ENCODE data around the gene CCDC152.
"Not testable (repeated sequence)": the region's sequence is repeated elsewhere in the genome, so short reads cannot be mapped to it uniquely, and the experiment has no call there.

CCDC152 gene

DNA sequence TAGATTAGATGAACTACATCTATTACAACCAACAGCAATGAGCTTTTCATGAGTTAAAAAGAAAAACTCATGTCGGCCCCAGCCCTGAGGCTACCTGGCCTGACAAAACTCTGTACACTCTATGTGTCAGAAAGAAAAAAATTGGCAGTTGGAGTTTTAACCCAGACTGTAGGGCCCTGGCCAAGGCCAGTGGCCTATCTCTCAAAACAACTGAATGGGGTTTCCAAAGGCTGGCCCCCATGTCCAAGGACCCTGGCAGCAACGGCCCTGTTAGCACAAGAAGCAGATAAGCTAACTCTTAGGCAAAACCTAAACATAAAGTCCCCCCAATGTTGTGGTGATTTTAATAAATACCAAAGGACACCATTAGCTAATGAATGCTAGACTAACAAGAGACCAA is 59.9 kb downstream of the CCDC152 start:
- not testable (repeated sequence) for DNase-seq

GRCh38 chr5:42819745-42820144 is 63.1 kb downstream of the CCDC152 start:
- DNase-seq, result no peak

GRCh38 chr5:42822548-42822947 is 65.9 kb downstream of the CCDC152 start:
- DNase-seq, result no peak

GRCh38 chr5:42824347-42824976 is 67.8 kb downstream of the CCDC152 start:
- no peak for DNase-seq

- no peak for DNase-seq
Measured at GRCh38 chr5:42825422-42826148, 69.0 kb downstream of the CCDC152 start.

GRCh38 chr5:42826757-42827515 is 70.3 kb downstream of the CCDC152 start:
- no peak for DNase-seq

- DNase-seq, result no peak
Measured at GRCh38 chr5:42828671-42829070, 72.1 kb downstream of the CCDC152 start.

GRCh38 chr5:42830924-42831323 is 74.3 kb downstream of the CCDC152 start:
- DNase-seq, result no peak

GRCh38 chr5:42832060-42832459 is 75.4 kb downstream of the CCDC152 start:
- no peak for DNase-seq

- no peak for DNase-seq
Measured at GRCh38 chr5:42836070-42836769, 79.6 kb downstream of the CCDC152 start.

DNA sequence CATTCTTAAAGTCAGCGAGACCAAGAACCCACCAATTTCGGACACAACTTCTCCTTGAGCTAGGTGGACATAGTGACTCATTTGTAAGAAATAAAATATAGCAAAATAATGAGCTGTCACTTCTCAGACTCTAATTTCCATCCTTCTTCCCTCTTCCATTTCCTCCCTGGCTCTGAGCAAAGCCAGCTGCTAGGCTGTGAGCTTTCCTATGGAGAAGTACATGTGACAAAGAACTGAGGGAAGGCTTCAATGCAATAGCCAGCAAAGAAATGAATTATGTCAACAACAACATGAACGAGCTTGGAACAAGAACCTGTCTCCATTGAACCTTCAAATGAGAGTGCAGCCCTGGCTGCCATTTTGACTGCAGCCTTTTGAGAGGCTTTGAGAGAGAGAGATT is 81.0 kb downstream of the CCDC152 start:
- no peak for DNase-seq

DNA sequence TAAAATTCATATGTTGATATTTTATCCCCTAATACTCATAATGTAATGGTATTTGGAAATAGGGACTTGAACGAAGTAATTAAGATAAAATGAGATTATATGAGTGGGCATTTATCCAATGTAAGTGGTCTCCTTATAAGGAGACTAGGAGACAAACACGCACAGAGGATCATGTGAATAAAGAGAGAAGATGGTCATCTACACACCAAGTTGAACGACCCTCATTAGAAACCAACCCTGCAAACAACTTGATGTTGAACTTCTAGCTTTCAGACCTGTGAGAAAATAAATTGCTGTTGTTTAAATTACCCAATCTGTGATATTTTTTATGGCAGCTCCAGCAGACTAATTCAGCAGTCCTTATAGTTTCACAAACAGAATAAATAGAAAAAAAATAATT is 82.6 kb downstream of the CCDC152 start:
- DNase-seq, result no peak

- DNase-seq, result no peak
Measured at GRCh38 chr5:42840269-42840668, 83.7 kb downstream of the CCDC152 start.

DNA sequence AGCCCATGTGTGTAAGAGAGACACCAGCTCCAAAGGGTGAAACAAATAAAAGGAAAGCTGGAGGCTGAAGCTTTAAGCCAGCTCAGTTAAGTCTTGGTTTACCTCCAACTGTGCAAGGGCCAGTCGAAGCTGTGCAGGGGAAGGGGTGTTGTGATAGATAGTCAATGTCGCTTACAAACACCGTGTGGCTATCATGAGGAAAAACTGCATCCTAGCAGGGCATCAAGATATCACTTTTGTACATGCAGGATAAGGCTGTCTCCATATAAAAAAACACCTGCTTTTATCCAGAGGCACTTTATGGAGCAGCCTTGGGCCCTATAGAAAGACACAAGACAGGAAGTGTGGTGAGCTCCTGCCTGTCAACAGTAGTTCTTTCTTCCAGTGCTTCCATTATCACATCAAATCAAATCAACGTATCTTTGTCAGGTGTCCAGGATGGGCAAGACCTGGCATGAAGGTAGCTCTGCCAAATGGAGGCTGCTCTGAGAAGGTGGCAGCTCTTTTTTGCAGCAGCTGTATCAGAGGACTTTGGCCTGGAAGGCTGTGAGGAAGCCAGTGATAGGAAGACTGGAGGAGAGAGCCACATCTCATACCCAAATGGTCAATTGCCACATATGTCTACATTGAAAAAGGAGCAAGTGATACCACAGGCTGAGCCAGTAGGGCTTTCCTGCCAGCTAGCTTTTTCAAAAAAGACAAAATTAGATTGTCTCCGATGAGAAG is 84.4 kb downstream of the CCDC152 start:
- DNase-seq, result no peak

- no peak for DNase-seq
Measured at GRCh38 chr5:42842921-42843641, 86.5 kb downstream of the CCDC152 start.

DNA sequence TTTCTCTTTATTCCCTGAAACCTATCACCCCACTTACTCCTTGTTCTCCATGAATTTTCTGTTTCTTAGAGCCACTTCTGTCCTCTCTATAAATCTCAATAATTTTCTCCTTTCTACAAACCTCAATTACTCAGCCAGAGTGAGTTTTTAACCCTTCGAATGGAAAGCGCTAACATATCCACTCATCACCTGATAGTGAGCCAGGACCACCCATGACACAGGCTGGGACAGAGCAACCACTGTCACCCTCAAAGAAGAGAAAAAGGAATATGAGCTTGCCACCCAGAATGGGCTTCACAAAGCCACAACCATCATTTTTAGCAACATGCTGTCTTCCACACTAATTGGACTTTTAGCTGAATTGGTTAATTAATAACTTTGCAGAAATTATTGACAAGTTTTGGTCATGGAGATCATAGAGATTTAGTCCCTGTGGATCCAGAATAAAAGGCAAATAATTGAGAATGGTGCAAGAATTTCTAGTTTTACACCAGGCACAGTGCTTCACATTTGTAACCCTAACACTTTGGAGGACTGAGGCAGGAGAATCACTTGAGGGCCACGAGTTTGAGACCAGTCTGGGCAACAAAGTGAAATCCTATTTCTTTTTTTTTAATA is 87.2 kb downstream of the CCDC152 start:
- no peak for DNase-seq

GRCh38 chr5:42844408-42844807 is 87.8 kb downstream of the CCDC152 start:
- DNase-seq, result not testable (repeated sequence)

- no peak for DNase-seq
Measured at GRCh38 chr5:42848545-42848944, 91.9 kb downstream of the CCDC152 start.

DNA sequence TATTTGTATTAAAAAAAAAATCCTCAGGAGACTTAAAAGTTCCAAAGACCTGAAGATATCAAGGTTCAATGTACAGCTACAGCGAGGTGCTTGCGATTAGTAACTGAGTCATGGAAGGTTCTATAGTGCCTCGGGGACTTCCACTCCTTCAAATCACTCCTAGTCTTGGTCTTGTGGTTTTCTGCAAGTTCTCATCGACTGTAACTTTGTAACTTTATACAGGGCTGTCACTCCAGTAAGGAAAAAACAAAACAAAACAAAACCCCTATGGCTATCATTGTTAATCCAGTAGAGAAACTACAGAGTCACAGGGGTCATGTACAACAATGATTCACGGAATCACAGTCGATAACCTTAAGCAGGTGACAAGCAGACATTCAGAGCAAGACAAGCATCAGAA is 94.9 kb downstream of the CCDC152 start:
- no peak for DNase-seq

Data from activated CD4-positive, alpha-beta T cell treated with anti-CD3 and anti-CD28 coated beads, Interleukin-2, amount 50 U/mL, for 48 hours (primary cell).